Stimulated activated naive CD4-positive, alpha-beta T cell (primary cell): Measurements from ENCODE around the gene KRTAP5-2.
"Not testable (repeated sequence)": the region's sequence is repeated elsewhere in the genome, so short reads cannot be mapped to it uniquely, and the experiment has no call there.

Source experiments
- DNase-seq, 6 experiments: peaks; one replicate each; lab custom pipeline; 2025; lab: John Stamatoyannopoulos, UW

KRTAP5-2 gene

GRCh38 chr11:1589996-1590395, 8.1 kb downstream of the KRTAP5-2 start:
- DNase-seq: no peak

GRCh38 chr11:1589191-1589963, 8.7 kb downstream of the KRTAP5-2 start:
- DNase-seq: peak in 3 of 6 experiments; percentile 23 to 42 (median 27)

- no peak for DNase-seq
These were observed 11.4 kb downstream of the KRTAP5-2 start for GRCh38 chr11:1586699-1587098.

GRCh38 chr11:1584661-1585370, 13.3 kb downstream of the KRTAP5-2 start, which contains the start of gene KRTAP5-1:
Gene KRTAP5-1 (minus strand): TSS chr11:1585283. CDS start chr11:1585249, 34 bp downstream.
- not testable (repeated sequence) for DNase-seq

DNA sequence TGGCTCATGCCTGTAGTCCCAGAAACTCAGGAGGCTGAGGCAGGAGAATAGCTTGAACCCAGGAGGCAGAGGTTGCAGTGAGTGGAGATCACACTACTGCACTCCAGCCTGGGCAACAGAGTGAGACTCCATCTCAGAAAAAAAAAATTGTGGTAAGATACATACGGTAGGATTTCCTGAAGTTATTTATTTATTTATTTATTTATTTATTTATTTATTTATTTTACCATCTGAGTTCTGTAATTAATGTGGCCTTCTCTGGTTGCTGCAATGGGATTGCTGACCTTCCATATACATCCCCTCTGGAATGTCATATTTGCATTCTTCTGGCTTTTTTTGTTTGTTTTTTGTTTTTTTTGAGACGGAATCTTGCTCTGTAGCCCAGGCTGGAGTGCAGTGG, 15.2 kb downstream of the KRTAP5-2 start:
- DNase-seq: not testable (repeated sequence)

GRCh38 chr11:1581976-1582375, 16.1 kb downstream of the KRTAP5-2 start:
- DNase-seq: no peak

GRCh38 chr11:1576825-1577224, 21.3 kb downstream of the KRTAP5-2 start:
- DNase-seq: no peak

DNA sequence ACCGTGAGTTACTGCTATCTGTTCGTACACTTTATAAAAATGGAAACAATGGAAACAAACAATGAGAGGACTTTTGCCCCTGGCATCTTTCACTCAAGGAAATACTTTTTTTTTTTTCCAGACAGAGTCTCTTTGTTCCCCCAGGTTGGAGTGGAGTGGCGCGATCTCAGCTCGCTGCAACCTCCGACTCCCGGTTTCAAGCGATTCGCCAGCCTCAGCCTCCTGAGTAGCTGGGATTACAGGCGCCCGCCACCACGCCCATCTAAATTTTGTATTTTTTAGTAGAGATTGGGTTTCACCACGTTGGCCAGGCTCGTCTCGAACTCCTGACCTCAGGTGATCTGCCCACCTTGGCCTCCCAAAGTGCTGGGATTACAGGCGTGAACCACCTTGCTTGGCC, 22.3 kb downstream of the KRTAP5-2 start:
- not testable (repeated sequence) for DNase-seq

DNA sequence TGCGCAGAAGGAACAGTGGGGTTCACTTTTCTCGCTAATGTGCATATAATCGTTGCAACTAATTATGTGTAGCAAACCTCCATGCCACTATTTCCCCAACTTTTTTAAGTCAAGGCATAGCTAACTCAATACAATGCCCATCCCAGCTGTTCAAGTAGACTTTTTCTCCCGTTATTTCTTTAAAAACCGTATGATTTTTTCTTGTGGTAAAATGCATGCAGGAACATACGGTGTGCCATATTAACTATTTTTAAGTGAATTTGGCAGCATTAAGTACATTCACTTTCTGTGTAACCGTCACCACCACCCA, 23.2 kb downstream of the KRTAP5-2 start:
- DNase-seq: no peak

DNA sequence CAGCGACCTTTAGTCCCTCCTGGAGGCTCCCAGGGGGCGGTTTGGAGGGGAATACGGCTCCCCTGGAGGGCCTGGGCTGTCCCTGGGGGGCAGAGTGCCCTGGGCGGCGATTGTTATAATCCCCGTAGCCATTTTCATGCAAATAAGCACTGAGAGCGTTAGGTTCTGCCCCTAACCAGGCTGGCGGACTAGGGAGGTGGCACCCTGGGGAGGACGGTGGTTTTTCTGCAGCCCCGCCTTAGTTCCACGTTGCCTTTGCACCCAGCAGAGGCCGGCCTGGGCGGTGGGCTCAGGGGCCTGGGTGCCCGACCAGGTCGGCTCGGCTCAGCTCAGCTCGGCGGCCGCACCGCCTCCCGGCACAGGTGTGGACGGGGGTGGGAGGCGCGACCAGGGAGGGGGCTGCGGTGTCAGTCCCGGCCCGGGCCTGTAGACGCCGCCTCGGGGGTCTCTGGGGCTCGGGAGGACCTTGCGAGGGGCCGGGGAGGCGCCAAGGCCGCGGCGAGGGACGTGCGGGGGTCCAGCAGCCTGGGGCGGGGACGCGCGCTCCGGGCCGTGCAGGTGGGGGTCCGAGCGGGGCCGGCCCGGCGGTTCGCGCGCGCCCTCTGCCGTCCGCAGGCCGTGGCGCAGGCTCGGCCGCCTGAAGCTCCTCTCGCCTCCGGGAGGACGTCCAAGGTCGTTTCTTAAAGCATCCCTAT, 23.7 kb downstream of the KRTAP5-2 start:
- DNase-seq: peak; percentile 34 to 74 (median 52)

GRCh38 chr11:1573903-1574237, 24.2 kb downstream of the KRTAP5-2 start:
- DNase-seq: peak in 1 of 6 experiments; percentile 67

DNA sequence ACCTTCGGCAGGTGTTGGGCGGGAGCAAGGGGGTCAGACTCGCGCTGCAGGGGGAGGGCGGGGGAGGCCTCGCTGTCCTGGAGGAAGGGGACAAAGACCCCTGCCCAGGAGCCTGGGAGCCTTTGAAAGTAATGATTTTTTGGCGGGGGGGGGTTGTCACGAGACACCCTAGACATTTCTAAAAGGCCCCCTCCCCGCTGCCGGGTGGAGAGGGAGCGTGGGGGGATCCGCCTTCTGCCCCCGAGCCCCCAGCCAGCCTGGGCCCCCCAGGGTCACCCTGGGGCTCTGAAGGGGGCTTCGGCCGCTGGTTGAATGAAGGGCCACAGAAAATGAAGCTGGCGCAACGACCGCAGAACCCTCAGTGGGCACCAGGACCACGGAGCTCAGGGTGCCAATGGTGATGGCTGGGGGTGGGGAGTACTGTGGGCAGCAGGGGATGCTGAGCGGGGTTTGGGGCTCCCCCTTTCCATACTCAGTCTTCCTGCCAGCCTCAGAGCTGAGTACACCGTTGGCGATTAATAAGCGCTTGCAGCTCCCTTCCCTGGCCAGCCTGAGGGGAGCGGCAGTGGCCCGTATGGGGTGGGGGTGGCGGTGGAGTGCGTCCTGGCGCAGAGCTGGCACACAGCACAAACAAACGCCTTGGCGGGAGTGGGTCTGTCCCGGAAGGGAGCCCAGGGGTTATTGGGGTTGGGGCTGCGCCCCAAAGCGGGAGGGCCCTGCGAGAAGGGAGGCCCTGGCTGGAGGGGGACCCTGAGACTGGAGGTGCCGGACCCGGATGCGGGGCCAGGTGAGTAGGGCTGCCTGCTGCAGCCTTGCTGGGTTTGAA, 24.8 kb downstream of the KRTAP5-2 start:
- peak in 4 of 6 experiments; percentile 36 to 62 (median 46) for DNase-seq

DNA sequence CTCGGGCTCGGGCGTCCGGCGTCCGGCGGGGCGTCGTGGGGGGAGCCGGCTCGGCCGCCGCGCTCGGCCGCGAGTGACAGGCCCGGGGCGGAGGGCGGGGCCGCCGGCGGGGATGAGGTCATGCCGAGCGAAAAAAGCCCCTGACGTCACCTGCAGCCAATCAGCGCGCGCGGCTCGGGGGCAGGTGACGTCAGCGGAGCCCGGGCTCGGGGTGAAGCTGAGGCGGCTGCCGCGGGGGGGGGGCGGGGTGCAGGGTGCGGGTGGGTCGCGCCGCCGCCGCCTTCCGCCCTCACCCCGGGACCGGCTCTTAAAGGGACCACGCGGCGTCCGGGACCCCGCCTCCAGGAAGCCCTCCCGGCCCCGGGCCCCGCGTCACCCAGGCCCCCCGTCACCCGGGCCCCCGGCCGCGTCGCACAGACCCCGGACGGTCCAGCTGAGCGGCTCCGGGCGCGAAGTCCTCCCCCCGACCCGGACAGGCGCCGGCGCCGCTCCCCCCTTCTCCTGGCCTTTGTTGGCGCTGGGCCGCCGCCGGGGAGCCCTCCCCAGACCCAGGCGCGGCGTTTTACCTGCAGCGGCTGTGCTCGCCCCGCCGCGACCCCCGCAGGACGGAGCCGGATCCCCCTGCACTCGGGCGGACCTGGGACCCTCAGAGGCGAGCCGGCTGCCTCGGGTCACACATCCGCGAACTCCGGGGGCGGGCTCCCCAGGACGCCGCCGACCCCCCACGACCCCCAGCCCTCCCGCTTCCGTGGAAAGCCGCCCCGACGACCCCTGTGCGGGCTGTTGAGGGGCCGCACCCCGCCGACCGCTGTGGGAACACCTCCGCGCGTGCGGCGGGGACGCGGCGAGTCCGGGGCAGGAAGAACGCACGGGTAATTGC, 25.7 kb downstream of the KRTAP5-2 start, which contains the start of gene DUSP8:
Gene DUSP8 (minus strand): TSS at position 75 of the 880 bp plus-strand sequence. CDS start 6,445 bp downstream, outside the sequence.
- DNase-seq: peak; percentile 88 to 95 (median 92)

- no peak for DNase-seq
These were observed 26.3 kb downstream of the KRTAP5-2 start for GRCh38 chr11:1571760-1572196.

GRCh38 chr11:1570896-1571759, 27.0 kb downstream of the KRTAP5-2 start:
- DNase-seq: peak; percentile 24 to 65 (median 40)

GRCh38 chr11:1570531-1570895, 27.6 kb downstream of the KRTAP5-2 start:
- no peak for DNase-seq

- DNase-seq: no peak
These were observed 28.1 kb downstream of the KRTAP5-2 start for GRCh38 chr11:1570001-1570453.

DNA sequence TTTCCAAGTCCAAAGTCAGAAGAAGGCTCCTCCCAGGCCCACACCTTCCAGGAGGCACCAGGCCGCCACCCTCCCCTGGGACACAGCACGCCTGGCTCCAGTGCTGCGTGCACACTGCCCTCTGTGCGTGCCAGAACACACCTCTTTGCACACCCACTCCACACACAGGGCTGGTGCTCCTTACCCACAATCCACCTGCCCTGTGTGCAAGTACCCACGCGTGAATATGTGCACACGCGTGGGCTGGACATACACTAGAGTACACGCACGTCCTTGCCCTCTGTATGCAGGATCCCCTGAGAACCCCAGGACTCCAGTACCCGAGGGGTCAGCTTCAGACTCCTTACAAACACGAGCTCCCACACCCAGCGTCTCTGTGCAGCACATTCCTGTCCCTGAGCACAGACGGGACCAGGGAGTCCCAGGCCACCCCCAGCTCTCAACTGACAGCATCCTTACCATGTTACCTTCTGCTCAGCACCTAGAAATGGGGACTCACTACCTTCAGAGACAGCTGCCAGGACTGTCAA, 28.8 kb downstream of the KRTAP5-2 start:
- DNase-seq: no peak

DNA sequence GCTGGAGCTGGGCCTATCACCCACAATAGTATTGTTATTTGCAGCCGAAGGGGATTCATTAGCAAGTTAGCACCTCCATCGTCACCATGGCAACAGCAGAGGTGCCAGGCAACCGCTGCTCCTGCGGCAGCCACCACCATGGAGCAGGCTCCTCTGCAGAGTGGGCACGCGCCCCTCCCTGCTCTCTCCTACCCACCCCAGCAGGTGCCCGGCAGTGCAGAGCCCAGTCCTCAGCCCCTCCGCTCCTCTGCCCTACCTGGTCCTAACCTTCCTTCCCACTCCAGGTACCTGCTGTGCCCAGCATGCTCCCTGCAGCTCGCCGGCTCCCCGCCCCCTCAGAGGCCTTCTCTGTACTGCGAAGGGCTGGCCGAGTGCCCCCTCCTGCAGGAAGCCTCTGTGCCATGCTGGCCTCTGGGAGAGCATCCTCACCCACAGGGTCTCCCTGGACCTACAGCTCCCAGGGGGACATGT, 29.6 kb downstream of the KRTAP5-2 start:
- DNase-seq: peak in 1 of 6 experiments; percentile 33
